Measurements from ENCODE around the gene S100A6.

Gene S100A6

GRCh38 chr1:153560241-153560640 is 24.4 kb upstream of the S100A6 start:
- H3K27ac ChIP-seq, result peak overlapping the region; percentile 100
- ChIA-PET CTCF (interaction anchor here (1.4 kb wide), 1 partner anchor 50 kb away, joined by 3 read pairs; no protein-coding TSS in a partner anchor), POLR2A (ENCODE audit: low non-redundant PET) (interaction anchor here (0.7 to 1.8 kb wide), 3 partner anchors 24 to 272 kb away, joined by 3 to 8 read pairs (median 4); partner anchors contain the start of gene S100A6)
- no peak for TF ChIP-seq CTCF (conservative IDR thresholded peaks at IDR 0.05; ENCODE audit: low read depth)
- DNase-seq (ENCODE audit: low spot score), result no peak

GRCh38 chr1:153557877-153558276 is 22.1 kb upstream of the S100A6 start:
- POLR2A ChIA-PET (ENCODE audit: low non-redundant PET), result no interaction called here
- CTCF ChIA-PET, result interaction anchor here (1.5 kb wide), 1 partner anchor 26 kb away, joined by 3 read pairs; no protein-coding TSS in a partner anchor
- H3K27ac ChIP-seq, result peak overlapping the region; percentile 69
- no peak for TF ChIP-seq CTCF (conservative IDR thresholded peaks at IDR 0.05; ENCODE audit: low read depth)
- no peak for DNase-seq (ENCODE audit: low spot score)

- ChIA-PET CTCF (interaction anchor here (1.5 kb wide), 1 partner anchor 25 kb away, joined by 3 read pairs; no protein-coding TSS in a partner anchor), POLR2A (ENCODE audit: low non-redundant PET) (interaction anchor here (0.6 to 1.3 kb wide), 2 partner anchors 23 to 41 kb away, joined by 3 to 7 read pairs; no protein-coding TSS in a partner anchor)
- no peak for DNase-seq (ENCODE audit: low spot score)
Measured at GRCh38 chr1:153556348-153556747, 20.6 kb upstream of the S100A6 start.

GRCh38 chr1:153553830-153554541 is 18.2 kb upstream of the S100A6 start:
- ChIA-PET CTCF (interaction anchor here (0.8 to 0.9 kb wide), 2 partner anchors 14 to 27 kb away, joined by 3 to 6 read pairs; no protein-coding TSS in a partner anchor), POLR2A (ENCODE audit: low non-redundant PET) (interaction anchor here (0.6 kb wide), 1 partner anchor 16 kb away, joined by 3 read pairs; no protein-coding TSS in a partner anchor)
- peak overlapping the region; percentile 96 for H3K27ac ChIP-seq
- DNase-seq (ENCODE audit: low spot score), result no peak
- no peak for TF ChIP-seq CTCF (conservative IDR thresholded peaks at IDR 0.05; ENCODE audit: low read depth)

More at GRCh38 chr1:153556348-153556747, 20.6 kb upstream of the S100A6 start:
- TF ChIP-seq CTCF (conservative IDR thresholded peaks at IDR 0.05; ENCODE audit: low read depth), result no peak
- H3K27ac ChIP-seq, result peak overlapping the region; percentile 57

GRCh38 chr1:153553096-153553495 is 17.3 kb upstream of the S100A6 start:
- ChIA-PET POLR2A (ENCODE audit: low non-redundant PET) (interaction anchor here (0.6 kb wide), 1 partner anchor 16 kb away, joined by 3 read pairs; no protein-coding TSS in a partner anchor), CTCF (interaction anchor here (0.6 to 1.8 kb wide), 4 partner anchors 9 to 26 kb away, joined by 3 to 6 read pairs (median 4); no protein-coding TSS in a partner anchor)
- DNase-seq (ENCODE audit: low spot score), result no peak
- no peak for TF ChIP-seq CTCF (conservative IDR thresholded peaks at IDR 0.05; ENCODE audit: low read depth)
- H3K27ac ChIP-seq, result peak overlapping the region; percentile 96

- peak overlapping the region; percentile 96 for H3K27ac ChIP-seq
- TF ChIP-seq CTCF (conservative IDR thresholded peaks at IDR 0.05; ENCODE audit: low read depth), result no peak
- CTCF ChIA-PET, result interaction anchor here (0.5 to 1.8 kb wide), 3 partner anchors 9 to 555 kb away, joined by 5 to 6 read pairs (median 5); no protein-coding TSS in a partner anchor
- POLR2A ChIA-PET (ENCODE audit: low non-redundant PET), result interaction anchor here (0.6 kb wide), 1 partner anchor 415 kb away, joined by 3 read pairs; no protein-coding TSS in a partner anchor
- DNase-seq (ENCODE audit: low spot score), result no peak
Measured at GRCh38 chr1:153552335-153552734, 16.5 kb upstream of the S100A6 start.
